Measurements from ENCODE around the gene AJAP1. TPM values are rescaled to one million over a fixed set of nuclear protein-coding genes. Genes with fewer than 3 reads are reported as not detected.

Gene AJAP1
- total RNA-seq, 1 donor from 2014 or later = 0.46 TPM

DNA sequence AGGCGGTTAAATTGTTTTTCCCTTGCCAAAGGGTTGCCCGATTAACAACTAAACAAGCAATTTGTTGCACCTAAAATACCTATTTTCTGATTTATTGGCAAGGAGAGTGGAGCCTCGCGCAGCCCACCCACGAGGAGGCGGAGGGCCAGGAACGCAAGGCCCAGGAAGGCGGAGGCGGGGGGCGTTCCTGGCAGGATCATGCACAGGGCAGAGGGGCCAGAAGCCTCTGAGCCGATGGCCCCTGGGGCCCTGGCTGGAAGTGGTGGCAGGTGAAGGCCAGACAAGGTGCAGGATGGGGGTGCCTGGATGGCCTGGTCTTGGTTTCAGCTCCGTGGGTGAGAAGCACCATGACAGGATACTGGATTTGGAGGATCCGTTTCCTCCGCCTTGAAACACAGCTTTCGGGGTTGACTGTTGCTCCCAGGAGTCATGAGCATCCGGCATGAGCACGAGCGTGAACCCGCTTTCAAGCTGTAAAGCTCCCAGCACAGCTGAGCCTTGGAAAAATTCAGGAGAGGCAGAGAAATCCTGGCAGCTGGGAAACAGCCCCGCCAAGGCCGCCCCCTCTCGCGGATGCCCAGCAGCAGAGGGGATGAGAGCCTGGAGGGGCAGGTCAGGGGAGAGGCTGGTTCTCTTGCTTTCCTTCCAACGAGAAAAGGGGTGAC is 35.0 kb downstream of the AJAP1 start:
- Mint-ChIP-seq H3K9me3 (ENCODE audit: low read depth) (no peaks in the 10 kb centered on the region), H3K27ac (no peak overlapping the region), H3K4me1 (ENCODE audit: low read depth) (no peaks in the 10 kb centered on the region), H3K4me3 (ENCODE audit: low read depth) (no peak overlapping the region), H3K36me3 (ENCODE audit: insufficient read depth) (no peaks in the 10 kb centered on the region), H3K27me3 (peaks cover 20% of the 10 kb centered on the region)
- TF ChIP-seq, protein P1, sequence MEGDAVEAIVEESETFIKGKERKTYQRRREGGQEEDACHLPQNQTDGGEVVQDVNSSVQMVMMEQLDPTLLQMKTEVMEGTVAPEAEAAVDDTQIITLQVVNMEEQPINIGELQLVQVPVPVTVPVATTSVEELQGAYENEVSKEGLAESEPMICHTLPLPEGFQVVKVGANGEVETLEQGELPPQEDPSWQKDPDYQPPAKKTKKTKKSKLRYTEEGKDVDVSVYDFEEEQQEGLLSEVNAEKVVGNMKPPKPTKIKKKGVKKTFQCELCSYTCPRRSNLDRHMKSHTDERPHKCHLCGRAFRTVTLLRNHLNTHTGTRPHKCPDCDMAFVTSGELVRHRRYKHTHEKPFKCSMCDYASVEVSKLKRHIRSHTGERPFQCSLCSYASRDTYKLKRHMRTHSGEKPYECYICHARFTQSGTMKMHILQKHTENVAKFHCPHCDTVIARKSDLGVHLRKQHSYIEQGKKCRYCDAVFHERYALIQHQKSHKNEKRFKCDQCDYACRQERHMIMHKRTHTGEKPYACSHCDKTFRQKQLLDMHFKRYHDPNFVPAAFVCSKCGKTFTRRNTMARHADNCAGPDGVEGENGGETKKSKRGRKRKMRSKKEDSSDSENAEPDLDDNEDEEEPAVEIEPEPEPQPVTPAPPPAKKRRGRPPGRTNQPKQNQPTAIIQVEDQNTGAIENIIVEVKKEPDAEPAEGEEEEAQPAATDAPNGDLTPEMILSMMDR (IDR thresholded peaks at IDR 0.05; ENCODE audit: unreplicated experiment) = no peak
- DNase-seq (ENCODE audit: low spot score, unreplicated experiment) = no peak

DNA sequence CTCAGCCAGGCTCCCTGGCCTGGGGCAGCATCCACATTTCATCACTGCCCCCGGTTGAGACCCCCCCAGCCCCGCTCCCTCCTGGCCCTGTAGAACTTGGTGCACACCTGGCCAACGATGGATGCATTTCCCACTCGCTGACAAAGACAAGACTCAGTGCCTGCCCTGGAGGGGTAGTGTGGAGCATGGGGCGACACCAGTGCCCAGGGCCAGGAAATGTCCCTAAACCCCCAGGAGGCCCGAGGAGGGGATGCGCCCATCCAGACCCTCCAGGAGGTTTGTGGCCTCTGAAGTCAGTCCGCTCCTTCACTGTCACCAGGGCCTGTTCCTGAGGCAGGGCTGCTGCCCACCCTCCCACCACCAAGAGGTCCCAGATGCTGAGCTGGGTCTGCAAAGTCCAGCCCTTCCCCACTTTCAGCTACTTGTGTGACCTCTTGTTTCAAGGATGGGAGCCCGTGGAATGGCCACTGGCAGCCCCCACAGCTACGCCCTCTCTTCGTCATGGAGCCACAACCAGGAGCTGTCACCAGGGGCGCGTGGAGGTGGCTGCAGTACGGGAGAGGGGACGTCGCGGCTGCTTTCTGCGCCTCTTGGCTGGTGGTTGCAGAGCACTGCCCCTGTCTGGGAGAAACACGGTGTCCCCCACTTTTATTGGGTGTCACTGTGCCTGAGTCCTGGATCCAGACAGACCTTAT is 35.7 kb downstream of the AJAP1 start:
- Mint-ChIP-seq H3K4me3 (ENCODE audit: low read depth) (no peak overlapping the region), H3K4me1 (ENCODE audit: low read depth) (no peaks in the 10 kb centered on the region), H3K27me3 (peaks cover 22% of the 10 kb centered on the region), H3K9me3 (ENCODE audit: low read depth) (no peaks in the 10 kb centered on the region), H3K27ac (no peak overlapping the region), H3K36me3 (ENCODE audit: insufficient read depth) (no peaks in the 10 kb centered on the region)
- TF ChIP-seq, protein P1 (IDR thresholded peaks at IDR 0.05; ENCODE audit: unreplicated experiment) = no peak
- DNase-seq (ENCODE audit: low spot score, unreplicated experiment) = no peak

DNA sequence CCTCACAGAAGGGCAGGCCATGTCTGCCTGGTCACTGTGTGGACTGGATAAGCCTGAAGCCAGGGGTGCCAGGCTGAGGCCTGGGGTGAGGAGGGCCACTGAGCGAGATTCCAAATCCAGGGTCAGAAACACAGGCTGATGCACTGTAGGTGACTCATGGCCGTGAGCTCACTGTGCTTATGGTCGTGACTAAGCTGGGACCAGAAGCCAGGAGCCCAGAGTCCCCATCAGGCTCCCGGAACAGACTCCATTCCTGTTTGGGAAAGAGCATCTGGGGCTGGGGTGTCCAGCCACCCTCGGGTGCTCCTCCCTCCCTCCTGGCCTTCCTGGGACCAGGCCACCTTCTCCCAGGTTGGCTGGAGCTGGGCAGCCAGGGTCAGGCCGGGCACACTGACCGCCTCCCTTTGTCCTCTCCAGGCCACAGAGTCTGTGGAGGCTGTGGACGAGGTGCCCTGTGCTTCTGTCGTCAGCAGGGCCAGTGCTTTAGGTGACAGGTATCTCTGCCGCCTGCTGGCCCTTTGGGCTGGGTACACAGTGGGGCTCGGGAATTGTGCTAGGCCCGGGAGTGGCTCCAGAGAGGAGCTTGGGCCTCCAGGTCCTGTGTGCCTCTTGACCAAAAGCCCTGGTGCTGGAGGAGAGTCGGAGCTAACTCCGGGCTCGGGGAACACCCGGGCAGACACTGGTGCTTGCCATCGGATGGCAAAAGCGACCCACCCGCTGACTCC is 36.7 kb downstream of the AJAP1 start:
- TF ChIP-seq, protein P1 (IDR thresholded peaks at IDR 0.05; ENCODE audit: unreplicated experiment) = no peak
- DNase-seq (ENCODE audit: low spot score, unreplicated experiment) = no peak
- peaks cover 23% of the 10 kb centered on the region for H3K27me3 Mint-ChIP-seq
- H3K4me1 Mint-ChIP-seq (ENCODE audit: low read depth) = no peaks in the 10 kb centered on the region
- no peaks in the 10 kb centered on the region for H3K9me3 Mint-ChIP-seq (ENCODE audit: low read depth)
- no peak overlapping the region for H3K4me3 Mint-ChIP-seq (ENCODE audit: low read depth)
- no peak overlapping the region for H3K27ac Mint-ChIP-seq
- H3K36me3 Mint-ChIP-seq (ENCODE audit: insufficient read depth) = no peaks in the 10 kb centered on the region

DNA sequence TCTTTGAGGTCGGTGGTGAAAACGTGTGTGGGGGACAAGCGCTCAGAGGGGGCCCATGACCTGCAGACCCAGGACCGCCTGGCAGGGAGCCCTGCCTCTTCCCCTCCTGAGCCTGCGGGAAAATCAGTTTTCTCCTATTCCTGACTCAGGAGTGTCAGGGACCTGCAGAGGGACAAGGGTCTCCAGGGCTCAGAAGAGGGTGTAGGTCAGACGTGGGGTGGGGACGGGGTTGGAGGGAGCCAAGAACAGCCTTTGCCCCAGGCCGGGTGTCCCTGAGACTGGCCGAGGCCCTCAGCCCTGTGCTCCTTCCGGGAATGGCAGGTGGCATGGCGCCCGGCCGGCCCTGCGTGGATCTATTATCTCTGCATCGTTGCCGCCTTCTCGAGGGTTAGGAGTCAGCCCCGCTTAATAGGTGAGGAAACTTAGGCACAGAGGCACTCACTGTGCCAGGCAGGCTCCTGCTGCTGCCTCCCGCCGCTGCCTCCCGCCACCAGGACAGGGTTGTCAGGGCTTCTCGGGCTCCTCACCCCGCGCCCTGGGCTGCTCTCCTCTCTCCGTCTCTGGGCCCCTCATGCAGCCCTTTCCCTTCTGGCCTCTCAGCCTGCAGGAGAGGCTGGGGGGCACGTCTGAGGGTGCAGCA is 37.5 kb downstream of the AJAP1 start:
- Mint-ChIP-seq H3K27me3 (peaks cover 25% of the 10 kb centered on the region), H3K4me1 (ENCODE audit: low read depth) (no peaks in the 10 kb centered on the region), H3K4me3 (ENCODE audit: low read depth) (no peak overlapping the region), H3K36me3 (ENCODE audit: insufficient read depth) (no peaks in the 10 kb centered on the region), H3K27ac (no peak overlapping the region), H3K9me3 (ENCODE audit: low read depth) (no peaks in the 10 kb centered on the region)
- TF ChIP-seq, protein P1 (IDR thresholded peaks at IDR 0.05; ENCODE audit: unreplicated experiment) = no peak
- DNase-seq (ENCODE audit: low spot score, unreplicated experiment) = no peak

DNA sequence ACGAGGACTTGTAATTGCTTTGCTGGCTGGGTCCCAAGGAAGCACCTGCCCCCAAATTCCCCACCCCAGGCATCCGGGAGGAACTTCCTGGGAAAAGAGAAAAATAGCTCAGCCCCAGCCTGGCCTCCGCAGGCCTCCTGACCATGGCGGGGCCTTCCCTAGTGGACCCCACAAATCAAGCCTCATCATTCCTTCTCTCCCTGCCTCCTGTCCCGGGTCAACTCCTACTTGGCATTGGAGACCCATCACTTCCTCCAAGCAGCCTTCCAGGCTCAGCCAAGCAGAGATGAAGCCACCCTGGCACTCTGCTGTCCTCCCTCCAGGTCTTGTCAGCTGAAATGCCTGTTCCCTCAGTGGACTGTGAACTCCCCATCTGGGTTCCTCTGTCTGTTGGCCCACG is 38.0 kb downstream of the AJAP1 start:
- H3K4me1 Mint-ChIP-seq (ENCODE audit: low read depth) = no peaks in the 10 kb centered on the region
- DNase-seq (ENCODE audit: low spot score, unreplicated experiment) = no peak
- H3K36me3 Mint-ChIP-seq (ENCODE audit: insufficient read depth) = no peaks in the 10 kb centered on the region
- TF ChIP-seq, protein P1 (IDR thresholded peaks at IDR 0.05; ENCODE audit: unreplicated experiment) = no peak
- H3K4me3 Mint-ChIP-seq (ENCODE audit: low read depth) = no peak overlapping the region
- no peak overlapping the region for H3K27ac Mint-ChIP-seq
- H3K27me3 Mint-ChIP-seq = peaks cover 22% of the 10 kb centered on the region
- H3K9me3 Mint-ChIP-seq (ENCODE audit: low read depth) = no peaks in the 10 kb centered on the region

Measured in progenitor cell of endocrine pancreas (in vitro differentiated cells).